ENCODE data around the gene HGS. TPM values are rescaled to one million over a fixed set of nuclear protein-coding genes. Genes with fewer than 3 reads are reported as not detected.
A peak's percentile ranks its signal among the peaks of the same experiment; 100 is the strongest.

Gene HGS
- total and polyA plus RNA-seq, 2 of the 4 experiments (the other 2 are of a cell fraction), result 52.5 to 137 TPM

DNA sequence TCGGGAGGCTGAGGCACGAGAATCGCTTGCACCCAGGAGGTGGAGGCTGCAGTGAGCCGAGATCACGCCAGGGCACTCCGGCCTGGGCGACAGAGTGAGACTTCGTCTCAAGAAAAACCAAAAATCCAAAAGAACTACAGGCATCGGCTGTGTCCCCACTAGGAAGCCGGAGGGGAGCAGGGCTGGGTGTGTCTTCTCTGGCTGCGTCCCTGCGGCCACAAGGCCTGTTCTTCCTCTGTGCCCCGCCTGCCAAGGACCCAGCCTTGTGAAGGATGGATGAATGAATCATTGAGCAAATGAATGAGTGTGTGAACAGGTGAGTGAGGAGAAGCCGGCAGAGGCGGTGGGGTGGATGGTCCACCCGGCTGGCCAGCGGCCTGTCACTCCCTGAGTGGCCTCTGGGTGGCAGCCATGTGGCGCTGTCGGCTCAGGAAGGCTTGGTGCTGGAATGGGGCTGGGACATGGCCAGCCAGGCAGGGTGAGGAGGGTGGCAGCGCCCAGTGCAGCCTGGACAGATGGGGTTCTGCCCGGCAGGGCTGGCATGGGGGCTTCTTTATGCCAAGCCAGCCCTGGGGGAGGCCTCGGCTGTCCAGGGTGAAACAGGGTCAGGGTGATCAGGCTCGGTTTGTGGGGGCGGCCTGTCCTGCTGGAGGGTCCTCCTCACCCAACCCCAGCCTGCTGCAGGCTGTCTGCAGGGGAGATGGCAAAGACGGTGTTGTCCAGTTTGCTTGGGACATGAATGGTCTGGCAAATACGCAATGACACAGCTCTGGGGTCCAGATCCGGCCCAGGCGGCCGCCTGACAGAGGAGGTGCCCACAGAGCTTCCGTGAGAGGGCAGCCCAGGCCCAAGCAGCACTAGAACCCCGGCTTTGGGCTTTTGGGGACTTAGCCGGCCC, 49.9 kb downstream of the HGS start:
- TF ChIP-seq MAZ (IDR thresholded peaks at IDR 0.05; ENCODE audit: borderline replicate concordance, low read depth, low read length) (peak; percentile 61; the same call in 1 of the 2 replicates), MAFK (IDR thresholded peaks at IDR 0.05; ENCODE audit: low read depth, low read length) (no peak), RCOR1 (IDR thresholded peaks at IDR 0.05; ENCODE audit: insufficient replicate concordance, low read length) (peak; percentile 18), RAD21 (IDR thresholded peaks at IDR 0.05; ENCODE audit: low read length) (peak; percentile 96), BHLHE40 (IDR thresholded peaks at IDR 0.05; ENCODE audit: low read depth, low read length) (no peak), SMC3 (IDR thresholded peaks at IDR 0.05; ENCODE audit: low read depth, low read length) (peak; percentile 82)
- TF ChIP-seq, protein P1, sequence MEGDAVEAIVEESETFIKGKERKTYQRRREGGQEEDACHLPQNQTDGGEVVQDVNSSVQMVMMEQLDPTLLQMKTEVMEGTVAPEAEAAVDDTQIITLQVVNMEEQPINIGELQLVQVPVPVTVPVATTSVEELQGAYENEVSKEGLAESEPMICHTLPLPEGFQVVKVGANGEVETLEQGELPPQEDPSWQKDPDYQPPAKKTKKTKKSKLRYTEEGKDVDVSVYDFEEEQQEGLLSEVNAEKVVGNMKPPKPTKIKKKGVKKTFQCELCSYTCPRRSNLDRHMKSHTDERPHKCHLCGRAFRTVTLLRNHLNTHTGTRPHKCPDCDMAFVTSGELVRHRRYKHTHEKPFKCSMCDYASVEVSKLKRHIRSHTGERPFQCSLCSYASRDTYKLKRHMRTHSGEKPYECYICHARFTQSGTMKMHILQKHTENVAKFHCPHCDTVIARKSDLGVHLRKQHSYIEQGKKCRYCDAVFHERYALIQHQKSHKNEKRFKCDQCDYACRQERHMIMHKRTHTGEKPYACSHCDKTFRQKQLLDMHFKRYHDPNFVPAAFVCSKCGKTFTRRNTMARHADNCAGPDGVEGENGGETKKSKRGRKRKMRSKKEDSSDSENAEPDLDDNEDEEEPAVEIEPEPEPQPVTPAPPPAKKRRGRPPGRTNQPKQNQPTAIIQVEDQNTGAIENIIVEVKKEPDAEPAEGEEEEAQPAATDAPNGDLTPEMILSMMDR (conservative IDR thresholded peaks at IDR 0.05; ENCODE audit: low read depth, low read length), result peak; percentile 94
- dilution Hi-C loops (cut with HindIII; ENCODE audit: low sequenced_read_pairs, unreplicated experiment), result no loop called here
- H2AFZ ChIP-seq (replicated peaks; ENCODE audit: low read length, poor library complexity), result peak overlapping the region; percentile 70
- no peak overlapping the region for H3K4ac ChIP-seq (ENCODE audit: low read depth, low read length)
- no peak overlapping the region for H3K4me3 ChIP-seq (ENCODE audit: insufficient read depth, low read depth, low read length)
- H2AK9ac ChIP-seq (replicated peaks; ENCODE audit: low read depth, low read length, poor library complexity), result peak overlapping the region; percentile 90
- H3K18ac ChIP-seq (ENCODE audit: low read depth, low read length), result no peak overlapping the region
- H2BK5ac ChIP-seq (ENCODE audit: low read depth, low read length, poor library complexity, severe bottlenecking), result no peak overlapping the region
- H3K9me3 ChIP-seq (ENCODE audit: control insufficient read depth, insufficient read depth, low read length), result no peaks in the 10 kb centered on the region
- no peak overlapping the region for H2AK5ac ChIP-seq (ENCODE audit: low read depth, low read length)
- peaks cover 5% of the 10 kb centered on the region for H3K4me1 ChIP-seq (ENCODE audit: control insufficient read depth, insufficient read depth, low read length)
- no peak overlapping the region for H2BK20ac ChIP-seq (ENCODE audit: low read depth, low read length)
- peak; percentile 99 for ATAC-seq (ENCODE audit: low read depth)
- BruUV-seq (replicated peaks), result no TSS peak
- ChIA-PET CTCF (no interaction called here), POLR2A (ENCODE audit: unreplicated experiment) (no interaction called here)
- H3K36me3 ChIP-seq (ENCODE audit: control insufficient read depth, insufficient read depth, low read length), result no peaks in the 10 kb centered on the region
- WGBS, 2 experiments (ENCODE audit: extremely low coverage in 2 of 2, insufficient read length in 1 of 2), result 54% methylated on average over 13 of the region's 32 CpGs; no CpG with 5 or more reads in 1 of the 2 experiments
- intact Hi-C loops (cut with micrococcal nuclease), result loop anchor here (1.0 kb wide), 1 partner anchor 128 kb away; no protein-coding TSS in a partner anchor
- H3K4me2 ChIP-seq (ENCODE audit: low read depth, low read length), result no peak overlapping the region
- H3K27ac ChIP-seq (ENCODE audit: insufficient read depth, low read length), result no peak overlapping the region
- no peak overlapping the region for H4K91ac ChIP-seq (ENCODE audit: insufficient read depth, low read depth, low read length)
- no peak overlapping the region for H3K14ac ChIP-seq (replicated peaks; ENCODE audit: low read depth, low read length)
- no peak overlapping the region for H3K9ac ChIP-seq (ENCODE audit: low read depth, low read length)
- no peak overlapping the region for H3K56ac ChIP-seq (ENCODE audit: extremely low read depth, insufficient read depth, low read length)
- H3K9me1 ChIP-seq (ENCODE audit: insufficient read depth, low read length), result peaks cover 3% of the 10 kb centered on the region; the same call in 1 of the 2 replicates
- H4K8ac ChIP-seq (ENCODE audit: low read depth in 2 of 2, low read length in 2 of 2), result no peak overlapping the region
- no peaks in the 10 kb centered on the region for H3K79me1 ChIP-seq (ENCODE audit: low read depth in 1 of 2, low read length in 2 of 2)
- no peak overlapping the region for H2BK120ac ChIP-seq (ENCODE audit: low read depth, low read length)
- H4K5ac ChIP-seq (ENCODE audit: low read depth, low read length), result no peak overlapping the region
- peak; percentile 55 for DNase-seq
- no peak overlapping the region for H3K23ac ChIP-seq (ENCODE audit: low read depth, low read length)
- no peaks in the 10 kb centered on the region; the same call in 1 of the 2 replicates for H3K27me3 ChIP-seq (ENCODE audit: control insufficient read depth, insufficient read depth, low read length)
- H4K20me1 ChIP-seq (ENCODE audit: insufficient read depth, low read length), result no peaks in the 10 kb centered on the region; the same call in 1 of the 2 replicates
- in situ Hi-C loops (cut with MboI; ENCODE audit: low sequenced_read_pairs), result no loop called here
- H2BK15ac ChIP-seq (ENCODE audit: low read depth, low read length), result no peak overlapping the region
